Naive thymus-derived CD8-positive, alpha-beta T cell (primary cell): ENCODE measurements around the gene SYNDIG1. TPM values are rescaled to one million over a fixed set of nuclear protein-coding genes. Genes with fewer than 3 reads are reported as not detected.
"Not testable (repeated sequence)": the region's sequence is repeated elsewhere in the genome, so short reads cannot be mapped to it uniquely, and the experiment has no call there.

ENCODE experiments used
- ATAC-seq, 2 donors: fragments of 150-1000 bp; cut with Tn5 transposase in 1 of 2; sonication (Bioruptor Pico), chemical (Tn5 transposase) in 1 of 2; 1 replicate in 1 of 2; 2 replicates in 1 of 2; pipeline ENCODE4 v1.10.0; 2021; ENCODE audit warnings: mild to moderate bottlenecking in 2 of 2, moderate library complexity in 2 of 2
- POLR2A ChIA-PET: fragments of 350-600 bp; sonication (Branson Sonifier 250); formaldehyde crosslinking; loops from one replicate; lab custom pipeline; 2021; ENCODE audit warnings: antibody characterized with exemption; lab: Charles Lee
- DNase-seq, 10 donors: peaks; one replicate each; pipeline versions ENCODE4 v3.0.0 to v3.0.0-alpha.2; 2020 to 2022
- H3K27ac Mint-ChIP-seq, 10 donors: one replicate each; pipeline ENCODE4 v1.8.0; 2020 to 2022; ENCODE audit warnings: mild to moderate bottlenecking in 10 of 10, mixed read lengths in 10 of 10, moderate library complexity in 4 of 10, inconsistent platforms in 1 of 10
- H3K27me3 Mint-ChIP-seq, 5 donors: one replicate each; pipeline ENCODE4 v1.8.0; 2021 to 2022; ENCODE audit warnings: mixed read lengths in 5 of 5
- H3K36me3 Mint-ChIP-seq, 3 donors: one replicate each; pipeline ENCODE4 v1.8.0; 2020 to 2022; ENCODE audit warnings: mixed read lengths in 3 of 3, mild to moderate bottlenecking in 2 of 3, inconsistent platforms in 1 of 3
- H3K4me1 Mint-ChIP-seq, 4 donors: one replicate each; pipeline ENCODE4 v1.8.0; 2021 to 2022; ENCODE audit warnings: mixed read lengths in 4 of 4
- H3K4me3 Mint-ChIP-seq, 10 donors: one replicate each; pipeline ENCODE4 v1.8.0; 2020 to 2022; ENCODE audit warnings: mild to moderate bottlenecking in 10 of 10, mixed read lengths in 10 of 10, moderate library complexity in 6 of 10, inconsistent platforms in 1 of 10
- H3K9me3 Mint-ChIP-seq, 9 donors: one replicate each; pipeline ENCODE4 v1.8.0; 2020 to 2022; ENCODE audit warnings: mixed read lengths in 9 of 9, mild to moderate bottlenecking in 3 of 9, inconsistent platforms in 1 of 9, moderate library complexity in 1 of 9
- polyA plus RNA-seq, 3 donors: library from polyadenylated mRNA; unstranded; fragments of 300-500 nt; fragmentation: Illumina TruSeq; gene quantifications; one replicate each; pipeline ENCODE4 v1.2.3, GENCODE V29; 2021
- total RNA-seq, 8 experiments: library from RNA in 2 of 8; stranded (reverse) in 2 of 8; gene quantifications; one replicate each; pipeline ENCODE4 v1.2.3 and lab custom pipeline; 2021 to 2026

The SYNDIG1 gene
- total and polyA plus RNA-seq, 5 experiments from 2014 or later: not detected

DNA sequence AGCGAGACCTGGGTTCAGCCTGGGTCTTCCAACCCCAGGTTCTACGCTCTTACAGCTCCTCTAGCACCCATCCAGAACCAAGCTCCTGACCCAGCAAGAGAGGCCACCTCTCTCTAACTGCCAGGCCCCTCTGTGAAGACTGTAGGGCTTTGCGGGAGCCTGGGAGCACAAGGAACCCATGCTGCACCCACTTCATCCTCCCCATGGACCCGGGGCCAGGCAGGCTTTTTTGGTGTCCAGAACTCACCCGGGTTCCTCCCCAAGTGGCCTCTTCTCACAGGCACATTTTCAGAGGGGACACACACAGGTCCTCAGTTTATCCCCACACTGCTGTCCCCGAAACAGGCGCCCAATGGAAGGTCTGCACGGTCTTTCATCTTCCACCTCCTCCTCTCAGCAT is 145.9 kb downstream of the SYNDIG1 start:
- Mint-ChIP-seq H3K27me3 (peaks cover 3 to 17% (median 4%) of the 10 kb centered on the region in 5 donors), H3K27ac (no peak overlapping the region), H3K4me3 (no peak overlapping the region), H3K36me3 (no peaks in the 10 kb centered on the region), H3K9me3 (no peaks in the 10 kb centered on the region), H3K4me1 (peaks cover 0 to 2% (median 0%) of the 10 kb centered on the region in 4 donors)
- ATAC-seq (no peak), DNase-seq (no peak)
- POLR2A ChIA-PET: no interaction called here

DNA sequence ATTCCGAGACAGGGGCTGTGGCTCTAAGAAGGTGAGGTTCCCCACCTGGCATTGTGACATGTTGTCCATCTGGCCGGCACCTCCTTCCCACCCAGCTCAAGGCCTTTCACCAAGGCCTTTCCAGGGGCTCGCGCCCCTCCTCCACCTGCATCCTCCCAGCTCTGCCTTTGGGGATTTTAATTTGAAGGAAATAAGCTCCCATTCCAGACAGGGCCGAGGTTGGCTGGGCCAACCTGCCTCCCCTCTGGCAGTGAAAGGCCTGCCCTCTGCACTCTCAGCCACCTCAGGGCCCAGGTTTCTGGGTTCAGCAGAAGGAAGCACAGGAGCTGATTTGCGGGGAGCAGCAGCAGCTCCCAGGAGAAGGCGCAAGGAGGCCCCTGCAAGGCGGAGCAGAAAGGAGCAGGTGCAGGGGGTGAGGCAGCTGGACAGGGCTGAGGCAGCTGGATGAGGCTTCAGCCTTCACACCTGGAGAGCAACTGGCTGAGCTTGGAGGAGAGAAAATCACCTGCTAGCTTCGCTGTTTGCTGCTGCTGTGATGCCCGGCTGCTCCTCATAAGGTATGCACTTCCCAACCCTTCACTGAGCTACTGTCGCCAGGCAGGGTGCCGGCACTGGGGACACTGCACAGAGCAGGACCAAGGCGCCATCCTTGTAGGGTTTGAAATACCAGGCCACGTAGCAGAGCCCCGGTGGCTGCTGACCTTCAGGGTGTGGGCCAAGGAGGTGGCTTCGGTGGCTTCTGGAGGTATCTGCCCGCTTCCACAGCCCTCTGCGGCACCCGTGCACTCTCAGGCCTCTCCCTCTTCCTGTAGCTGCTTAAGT is 147.0 kb downstream of the SYNDIG1 start:
- Mint-ChIP-seq H3K9me3 (no peaks in the 10 kb centered on the region), H3K4me3 (no peak overlapping the region), H3K4me1 (peaks cover 0 to 2% (median 0%) of the 10 kb centered on the region in 4 donors), H3K36me3 (no peaks in the 10 kb centered on the region), H3K27me3 (peaks cover 3 to 17% (median 4%) of the 10 kb centered on the region in 5 donors), H3K27ac (peak overlapping the region in 1 of 10 donors; percentile 3)
- ATAC-seq (no peak), DNase-seq (no peak)
- POLR2A ChIA-PET: no interaction called here

DNA sequence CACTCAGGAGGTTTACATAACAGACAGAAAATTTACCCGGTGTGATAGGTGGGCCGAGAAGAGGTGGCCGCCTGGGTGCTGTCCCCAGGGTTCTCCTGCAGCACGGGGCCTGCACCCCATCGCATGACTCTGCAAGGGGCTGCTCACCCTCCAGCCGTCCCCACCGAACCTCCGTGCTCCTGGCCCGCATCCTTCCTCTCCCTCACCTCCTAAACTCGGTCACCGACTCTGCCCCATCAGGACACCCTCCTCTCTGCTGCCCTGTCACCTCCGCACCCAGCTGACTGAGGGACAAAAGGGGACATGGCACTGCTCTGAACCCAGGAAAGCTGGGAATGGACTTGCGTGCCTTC is 147.6 kb downstream of the SYNDIG1 start:
- POLR2A ChIA-PET: no interaction called here
- DNase-seq: no peak
- H3K27ac Mint-ChIP-seq: no peak overlapping the region
- H3K9me3 Mint-ChIP-seq: no peaks in the 10 kb centered on the region
- H3K36me3 Mint-ChIP-seq: no peaks in the 10 kb centered on the region
- no peak overlapping the region for H3K4me3 Mint-ChIP-seq
- ATAC-seq: no peak
- peaks cover 3 to 17% (median 4%) of the 10 kb centered on the region in 5 donors for H3K27me3 Mint-ChIP-seq
- peaks cover 0 to 2% (median 0%) of the 10 kb centered on the region in 4 donors for H3K4me1 Mint-ChIP-seq

DNA sequence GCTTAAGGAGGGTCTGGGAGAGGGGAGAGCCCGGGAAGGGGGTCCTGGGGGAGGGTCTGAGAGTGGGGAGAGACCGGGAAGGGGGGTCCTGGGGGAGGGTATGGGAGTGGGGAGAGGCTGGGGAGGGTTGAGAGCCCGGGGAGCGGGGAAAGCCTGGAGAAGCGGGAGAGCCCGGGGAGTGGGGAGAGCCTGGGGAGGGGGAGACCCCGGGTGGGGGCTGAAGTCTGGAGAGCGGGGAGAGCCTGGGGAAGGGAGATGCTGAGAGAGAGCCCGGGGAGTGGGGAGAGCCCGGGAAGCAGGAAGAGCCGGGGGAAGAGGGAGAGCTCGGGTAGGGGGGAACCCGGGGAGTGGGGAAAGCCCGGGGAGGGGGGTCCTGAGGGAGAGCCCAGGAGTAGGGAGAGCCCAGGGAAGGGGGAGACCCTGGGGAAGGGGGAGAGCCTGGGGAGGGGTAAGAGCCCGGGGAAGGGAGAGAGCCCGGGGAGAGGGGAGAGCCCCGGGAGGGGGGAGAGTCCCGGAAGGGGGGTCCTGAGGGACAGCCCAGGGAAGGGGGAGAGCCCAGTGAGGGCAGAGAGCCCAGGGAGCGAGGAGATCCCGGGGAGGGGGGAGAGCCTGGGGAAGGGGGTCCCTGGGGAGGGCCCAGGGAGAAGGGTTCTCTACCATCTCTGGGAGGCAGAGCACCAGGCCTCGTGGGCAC is 148.5 kb downstream of the SYNDIG1 start:
- no peaks in the 10 kb centered on the region for H3K9me3 Mint-ChIP-seq
- DNase-seq (no peak), ATAC-seq (no peak)
- peaks cover 3 to 17% (median 5%) of the 10 kb centered on the region in 5 donors for H3K27me3 Mint-ChIP-seq
- POLR2A ChIA-PET: no interaction called here
- peaks cover 0 to 2% (median 0%) of the 10 kb centered on the region in 4 donors for H3K4me1 Mint-ChIP-seq
- H3K27ac Mint-ChIP-seq: no peak overlapping the region
- H3K36me3 Mint-ChIP-seq: no peaks in the 10 kb centered on the region
- no peak overlapping the region for H3K4me3 Mint-ChIP-seq

DNA sequence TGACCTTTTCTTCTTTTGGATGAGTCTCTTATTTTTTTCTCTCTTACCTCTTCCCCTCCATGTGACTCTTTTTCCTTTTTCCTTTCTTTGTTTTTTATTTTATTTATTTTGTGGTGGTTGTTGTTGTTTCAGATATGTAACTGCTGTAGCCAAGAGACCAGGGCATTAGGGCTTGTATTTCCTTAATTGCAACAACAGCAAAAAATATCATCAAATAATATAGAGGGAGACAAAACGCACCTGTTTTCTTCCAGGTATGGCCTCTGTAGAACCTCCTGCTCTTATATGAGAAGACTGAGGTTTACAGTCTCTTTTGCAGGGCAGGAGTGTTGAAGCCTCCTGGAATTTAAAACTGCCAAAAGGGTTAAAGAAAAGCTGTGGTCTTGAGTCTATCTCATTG is 149.3 kb downstream of the SYNDIG1 start:
- Mint-ChIP-seq H3K4me3 (no peak overlapping the region), H3K4me1 (peaks cover 0 to 2% (median 0%) of the 10 kb centered on the region in 4 donors), H3K36me3 (no peaks in the 10 kb centered on the region), H3K27ac (no peak overlapping the region), H3K27me3 (peaks cover 3 to 12% (median 6%) of the 10 kb centered on the region in 5 donors), H3K9me3 (no peaks in the 10 kb centered on the region)
- ATAC-seq (no peak), DNase-seq (no peak)
- POLR2A ChIA-PET: no interaction called here

DNA sequence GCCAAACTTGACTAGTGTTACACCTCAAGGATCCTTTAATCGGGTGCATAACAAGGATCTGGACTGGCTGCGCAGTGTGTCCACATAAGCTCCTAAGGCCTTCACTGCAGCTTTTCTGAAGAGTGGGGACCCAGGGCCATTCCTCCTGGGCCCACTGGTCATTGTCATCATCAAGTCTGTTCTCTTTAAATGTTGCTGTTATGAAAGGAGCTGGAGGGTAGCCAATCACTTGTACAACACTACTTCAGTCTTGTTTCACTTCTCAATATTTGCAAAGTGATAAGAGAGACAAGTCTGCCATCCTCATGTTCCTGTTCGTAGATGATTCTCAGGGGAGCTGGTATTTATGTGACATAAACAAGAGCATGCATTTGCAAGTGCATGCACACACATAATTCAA is 149.8 kb downstream of the SYNDIG1 start:
- H3K27ac Mint-ChIP-seq: no peak overlapping the region
- H3K4me1 Mint-ChIP-seq: peaks cover 0 to 2% (median 0%) of the 10 kb centered on the region in 4 donors
- DNase-seq: no peak
- H3K9me3 Mint-ChIP-seq: no peaks in the 10 kb centered on the region
- H3K27me3 Mint-ChIP-seq: peaks cover 3 to 8% (median 6%) of the 10 kb centered on the region in 5 donors
- no peaks in the 10 kb centered on the region for H3K36me3 Mint-ChIP-seq
- POLR2A ChIA-PET: no interaction called here
- ATAC-seq: no peak
- no peak overlapping the region for H3K4me3 Mint-ChIP-seq

DNA sequence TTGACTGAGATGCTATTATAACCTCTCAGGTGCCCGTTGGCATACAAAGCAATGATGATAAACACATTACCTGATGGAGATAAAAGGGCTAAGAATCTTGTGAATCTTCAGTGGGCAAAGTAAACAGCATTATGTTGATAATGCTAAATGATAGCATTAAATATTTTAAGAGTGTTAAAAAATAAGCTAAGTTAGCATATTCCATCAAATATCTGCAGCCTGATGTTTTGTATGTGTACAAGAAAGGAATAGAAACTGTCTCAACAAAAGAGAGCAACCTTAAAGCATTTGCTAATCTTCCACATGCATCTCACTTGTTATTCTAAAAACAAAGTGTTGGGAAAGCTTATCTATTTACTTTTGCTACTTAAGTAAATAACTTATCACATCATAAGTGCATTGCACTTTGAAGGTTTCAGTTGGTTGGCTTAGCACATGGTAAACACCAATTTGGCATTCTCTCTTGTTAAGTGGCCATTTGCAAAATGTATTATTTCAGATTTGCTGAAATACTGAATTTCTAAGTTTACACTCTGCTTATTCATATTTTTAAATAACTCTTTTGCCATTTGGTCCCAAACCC is 151.6 kb downstream of the SYNDIG1 start:
- no peak overlapping the region for H3K4me3 Mint-ChIP-seq

DNA sequence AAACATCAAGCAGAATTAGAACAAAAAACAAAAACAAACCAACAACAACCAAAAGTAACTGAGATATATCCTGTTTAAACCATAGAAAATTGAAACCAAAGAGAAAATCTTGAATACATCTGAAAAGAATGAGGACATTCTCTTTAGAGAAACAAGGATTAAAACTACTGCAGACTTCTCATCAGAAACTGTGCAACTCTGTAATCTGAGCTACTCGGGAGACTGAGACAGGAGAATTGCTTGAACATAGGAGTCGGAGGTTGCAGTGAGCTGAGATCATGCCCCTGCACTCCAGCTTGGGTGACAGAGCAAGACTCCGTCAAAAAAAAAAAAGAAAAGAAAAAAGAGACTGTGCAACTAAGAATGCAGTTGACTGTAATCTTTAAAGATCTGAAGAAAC is 153.4 kb downstream of the SYNDIG1 start:
- POLR2A ChIA-PET: no interaction called here
- ATAC-seq: no peak
- H3K9me3 Mint-ChIP-seq: peaks cover 0 to 2% (median 0%) of the 10 kb centered on the region in 9 donors
- H3K36me3 Mint-ChIP-seq: no peaks in the 10 kb centered on the region
- peaks cover 0 to 4% (median 0%) of the 10 kb centered on the region in 5 donors for H3K27me3 Mint-ChIP-seq
- DNase-seq: no peak
- no peak overlapping the region for H3K27ac Mint-ChIP-seq
- H3K4me3 Mint-ChIP-seq: no peak overlapping the region
- peaks cover under 1 to 4% (median 1%) of the 10 kb centered on the region in 4 donors for H3K4me1 Mint-ChIP-seq

More for the DNA sequence above, 151.6 kb downstream of the SYNDIG1 start:
- DNase-seq (no peak), ATAC-seq (no peak)
- peaks cover 0 to 2% (median 0%) of the 10 kb centered on the region in 4 donors for H3K4me1 Mint-ChIP-seq
- no peaks in the 10 kb centered on the region for H3K36me3 Mint-ChIP-seq
- peaks cover 3 to 8% (median 6%) of the 10 kb centered on the region in 5 donors for H3K27me3 Mint-ChIP-seq
- no peaks in the 10 kb centered on the region for H3K9me3 Mint-ChIP-seq
- POLR2A ChIA-PET: no interaction called here
- no peak overlapping the region for H3K27ac Mint-ChIP-seq

DNA sequence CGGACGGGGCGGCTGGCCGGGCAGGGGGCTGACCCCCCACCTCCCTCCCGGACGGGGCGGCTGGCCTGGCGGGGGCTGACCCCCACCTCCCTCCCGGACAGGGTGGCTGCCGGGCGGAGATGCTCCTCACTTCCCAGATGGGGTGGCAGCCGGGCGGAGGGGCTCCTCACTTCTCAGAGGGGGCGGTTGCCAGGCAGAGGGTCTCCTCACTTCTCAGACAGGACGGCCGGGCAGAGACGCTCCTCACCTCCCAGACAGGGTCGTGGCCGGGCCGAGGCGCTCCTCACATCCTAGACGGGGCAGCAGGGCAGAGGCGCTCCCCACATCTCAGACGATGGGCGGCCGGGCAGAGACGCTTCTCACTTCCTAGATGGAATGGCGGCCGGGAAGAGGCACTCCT is 156.7 kb downstream of the SYNDIG1 start:
- H3K4me1 Mint-ChIP-seq: peaks cover 3 to 24% (median 16%) of the 10 kb centered on the region in 4 donors
- H3K27ac Mint-ChIP-seq, H3K4me3 Mint-ChIP-seq, POLR2A ChIA-PET, H3K27me3 Mint-ChIP-seq, DNase-seq, H3K9me3 Mint-ChIP-seq, ATAC-seq, H3K36me3 Mint-ChIP-seq: not testable (repeated sequence)

DNA sequence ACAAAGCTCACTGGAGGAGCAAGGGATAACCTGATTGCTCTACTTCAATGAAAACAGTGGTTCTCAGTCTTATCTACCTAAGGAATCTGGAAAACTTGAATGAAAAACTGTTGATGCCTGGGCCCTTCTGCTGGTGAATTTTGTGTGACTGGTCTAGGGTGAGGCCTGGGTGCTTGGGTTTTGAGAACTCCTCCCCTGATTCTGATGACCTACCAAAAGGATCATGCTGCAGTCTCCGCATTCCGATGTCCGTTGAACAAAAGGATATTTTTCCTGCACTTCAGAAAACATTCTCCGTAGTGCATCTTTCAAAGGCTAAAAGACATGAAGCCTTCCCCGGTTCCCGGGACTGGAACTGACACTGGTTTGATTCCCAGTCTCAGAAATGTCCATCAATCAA is 157.9 kb downstream of the SYNDIG1 start:
- H3K4me3 Mint-ChIP-seq: no peak overlapping the region
- peaks cover 3 to 24% (median 16%) of the 10 kb centered on the region in 4 donors for H3K4me1 Mint-ChIP-seq
- H3K27ac Mint-ChIP-seq: no peak overlapping the region
- ATAC-seq: no peak
- no peaks in the 10 kb centered on the region for H3K36me3 Mint-ChIP-seq
- DNase-seq: no peak
- peaks cover 0 to 2% (median 0%) of the 10 kb centered on the region in 5 donors for H3K27me3 Mint-ChIP-seq
- POLR2A ChIA-PET: no interaction called here
- H3K9me3 Mint-ChIP-seq: peaks cover 0 to 2% (median 0%) of the 10 kb centered on the region in 9 donors

DNA sequence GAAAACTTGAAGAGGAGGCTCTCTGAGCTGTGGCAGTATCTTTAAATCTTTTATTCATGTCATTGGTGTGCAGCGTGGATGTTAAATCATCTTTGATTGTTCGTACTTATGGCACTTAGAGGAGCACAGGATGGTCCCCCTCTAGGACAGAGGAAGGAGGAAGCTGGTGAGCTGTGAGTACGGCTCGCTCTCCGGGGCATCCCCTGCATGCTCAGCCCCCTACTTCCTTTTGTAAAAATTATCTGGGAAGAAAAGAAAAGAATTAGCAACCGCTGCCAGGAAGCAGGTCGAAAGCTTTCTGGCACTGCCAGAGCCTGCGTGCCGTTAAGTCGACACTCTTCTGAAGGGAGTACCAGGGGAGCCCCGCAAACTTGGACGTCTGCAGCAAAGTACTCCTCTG is 158.5 kb downstream of the SYNDIG1 start:
- H3K4me3 Mint-ChIP-seq: no peak overlapping the region
- ATAC-seq (no peak), DNase-seq (no peak)
- no peaks in the 10 kb centered on the region for H3K36me3 Mint-ChIP-seq
- H3K27ac Mint-ChIP-seq: no peak overlapping the region
- H3K27me3 Mint-ChIP-seq: peaks cover 0 to under 1% (median 0%) of the 10 kb centered on the region in 5 donors
- POLR2A ChIA-PET: no interaction called here
- H3K4me1 Mint-ChIP-seq: peaks cover 3 to 24% (median 16%) of the 10 kb centered on the region in 4 donors
- H3K9me3 Mint-ChIP-seq: peaks cover 0 to 2% (median 0%) of the 10 kb centered on the region in 9 donors

DNA sequence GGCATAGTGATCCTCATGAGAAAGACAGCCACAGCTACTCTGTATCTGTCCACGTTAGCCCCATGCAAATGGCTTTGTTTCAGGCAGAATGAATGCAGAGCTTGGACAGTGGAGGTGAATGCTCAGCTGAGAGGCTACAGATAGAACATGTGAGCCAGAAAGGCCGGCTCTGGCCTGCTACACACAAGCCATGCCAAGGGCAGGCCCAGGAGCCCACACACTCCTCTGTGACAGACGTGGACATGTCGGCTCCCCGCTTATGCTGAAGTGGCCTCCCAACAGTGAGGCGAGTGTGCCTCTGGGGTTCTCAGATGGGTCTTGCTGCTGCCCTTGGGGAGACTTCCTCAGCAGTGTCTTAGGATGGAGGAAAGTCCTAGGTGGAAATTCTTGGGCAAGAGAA is 159.6 kb downstream of the SYNDIG1 start:
- Mint-ChIP-seq H3K4me3 (peak overlapping the region in 1 of 10 donors; percentile 9), H3K9me3 (peaks cover 0 to 2% (median 0%) of the 10 kb centered on the region in 9 donors), H3K27ac (peak overlapping the region in 5 of 10 donors; percentile 2 to 46 (median 11)), H3K27me3 (no peaks in the 10 kb centered on the region), H3K4me1 (peaks cover 3 to 24% (median 16%) of the 10 kb centered on the region in 4 donors), H3K36me3 (no peaks in the 10 kb centered on the region)
- POLR2A ChIA-PET: no interaction called here
- no peak for DNase-seq
- no peak for ATAC-seq

DNA sequence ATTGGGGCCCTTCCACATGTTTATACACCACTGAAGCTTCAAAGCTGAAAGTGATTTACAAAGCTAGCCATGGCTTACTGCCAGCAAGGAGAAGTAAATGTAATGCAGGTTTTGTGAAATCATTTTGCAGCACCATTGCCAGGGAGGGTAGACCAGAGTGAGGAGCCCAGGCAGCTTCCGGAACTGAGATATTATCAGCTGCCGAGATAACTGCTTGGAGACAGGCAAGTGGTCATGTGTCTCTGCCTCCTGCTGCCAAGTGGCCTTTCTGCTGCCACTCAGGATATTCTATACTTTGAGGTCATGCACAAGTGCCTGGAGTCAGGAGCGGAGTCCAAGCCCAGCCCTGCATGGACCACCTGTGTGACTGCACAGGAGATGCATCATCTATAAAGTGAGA is 160.2 kb downstream of the SYNDIG1 start:
- H3K4me3 Mint-ChIP-seq: no peak overlapping the region
- no peaks in the 10 kb centered on the region for H3K36me3 Mint-ChIP-seq
- no peaks in the 10 kb centered on the region for H3K27me3 Mint-ChIP-seq
- POLR2A ChIA-PET: no interaction called here
- DNase-seq (no peak), ATAC-seq (peak in 1 of 2 donors; percentile 10)
- H3K9me3 Mint-ChIP-seq: peaks cover 0 to 2% (median 0%) of the 10 kb centered on the region in 9 donors
- H3K4me1 Mint-ChIP-seq: peaks cover 3 to 24% (median 16%) of the 10 kb centered on the region in 4 donors
- peak overlapping the region in 3 of 10 donors; percentile 2 to 46 (median 11) for H3K27ac Mint-ChIP-seq
